HCT116 (cell line): ENCODE results near the gene KRTAP5-3.

ENCODE experiments used
- CBX3 ChIP-seq: IDR thresholded peaks from 2 replicates; pipeline ENCODE4 v1.6.1; 2012; ENCODE audit warnings: low read depth
- CTCF ChIP-seq, 3 experiments: fragments of 200-600 bp in 1 of 3; sonication (generic) in 1 of 3; IDR thresholded peaks in 2 of 3; conservative IDR thresholded peaks in 1 of 3; 2 replicates each; pipeline ENCODE4 v1.5.1; 2012 to 2017; ENCODE audit warnings: low read depth in 2 of 3, low read length in 2 of 3, antibody characterized with exemption in 1 of 3, borderline replicate concordance in 1 of 3, control low read depth in 1 of 3, mild to moderate bottlenecking in 1 of 3, mixed read lengths in 1 of 3, mixed run types in 1 of 3, moderate library complexity in 1 of 3; ENCODE audit not compliant: insufficient read depth in 1 of 3
- POLR2A ChIP-seq: IDR thresholded peaks from 2 replicates; pipeline ENCODE4 v1.7.0; 2011; ENCODE audit warnings: borderline replicate concordance; ENCODE audit not compliant: insufficient read depth, insufficient read length; ENCODE audit errors: extremely low read depth
- POLR2AphosphoS5 ChIP-seq: IDR thresholded peaks from 2 replicates; pipeline ENCODE4 v1.6.1; 2011; ENCODE audit warnings: mild to moderate bottlenecking, low read depth, low read length, moderate library complexity
- REST ChIP-seq: IDR thresholded peaks from 2 replicates; pipeline ENCODE4 v1.6.1; 2012; ENCODE audit warnings: low read depth
- SP1 ChIP-seq: IDR thresholded peaks from 2 replicates; pipeline ENCODE4 v1.6.1; 2012; ENCODE audit warnings: low read depth
- ZBTB33 ChIP-seq: IDR thresholded peaks from 2 replicates; pipeline ENCODE4 v1.6.1; 2011; ENCODE audit warnings: mild to moderate bottlenecking, low read length, moderate library complexity; ENCODE audit not compliant: insufficient replicate concordance; ENCODE audit errors: extremely low read depth
- ZNF274 ChIP-seq: fragments of 200-500 bp; sonication (Bioruptor generic); IDR thresholded peaks from 2 replicates; pipeline ENCODE4 v1.6.1; 2014; ENCODE audit warnings: mild to moderate bottlenecking, low read depth, low read length, inconsistent platforms

GRCh38 chr11:1655168-1656060 is 47.2 kb upstream of the KRTAP5-3 start:
- TF ChIP-seq POLR2A = no peak
- no peak for TF ChIP-seq REST
- TF ChIP-seq CTCF (IDR thresholded peaks at IDR 0.05 in 2 of 3, conservative IDR thresholded peaks at IDR 0.05 in 1 of 3; ENCODE audit: borderline replicate concordance in 1 of 3, insufficient read depth in 1 of 3, low read depth in 2 of 3, low read length in 2 of 3) = no peak
- TF ChIP-seq ZNF274 = no peak
- no peak for TF ChIP-seq ZBTB33
- TF ChIP-seq POLR2AphosphoS5 = no peak
- no peak for TF ChIP-seq SP1
- TF ChIP-seq CBX3 = no peak
